CD4-positive, alpha-beta T cell treated with Interleukin-15 for 1 hour (primary cell): ENCODE measurements around the gene CENPH.
"Not testable (repeated sequence)": the region's sequence is repeated elsewhere in the genome, so short reads cannot be mapped to it uniquely, and the experiment has no call there.

Experiments
- DNase-seq: peaks from one replicate; pipeline ENCODE4 v3.0.0-alpha.2; 2020

CENPH gene

DNA sequence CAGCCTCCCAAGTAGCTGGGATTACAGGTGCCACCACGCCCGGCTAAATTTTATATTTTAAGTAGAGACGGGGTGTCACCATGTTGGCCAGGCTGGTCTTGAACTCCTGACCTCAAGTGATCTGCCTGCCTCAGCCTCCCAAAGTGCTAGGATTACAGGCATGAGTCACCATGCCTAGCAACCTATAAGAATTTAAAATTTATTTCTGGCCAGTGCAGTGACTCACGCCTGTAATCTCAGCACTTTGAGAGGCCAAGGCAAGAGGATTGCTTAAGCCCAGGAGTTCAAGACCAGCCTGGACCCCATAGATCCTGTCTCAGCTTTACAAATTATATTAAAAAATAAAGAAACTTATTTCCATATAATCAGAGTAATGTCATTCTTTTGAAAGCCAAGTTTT lies 66.6 kb downstream of the CENPH start:
- DNase-seq = not testable (repeated sequence)

DNA sequence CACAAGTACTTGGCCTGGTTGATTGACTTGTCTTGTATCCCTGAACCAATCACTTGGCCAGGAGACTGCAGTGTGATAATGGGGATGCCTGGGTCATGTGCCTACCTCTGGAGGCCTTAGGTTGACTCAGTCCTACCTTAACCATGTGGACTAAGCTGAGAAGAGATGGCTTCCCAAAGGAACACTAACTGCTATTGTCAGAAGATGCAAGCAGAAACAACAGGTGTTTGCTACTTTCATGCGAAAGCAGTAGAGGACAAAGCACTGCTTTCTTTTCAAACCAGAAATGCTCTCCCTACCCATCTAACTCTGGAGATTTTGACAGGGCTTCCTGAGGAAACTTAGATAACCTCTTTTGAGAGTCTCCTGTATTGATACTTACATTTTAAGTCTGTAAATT lies 68.2 kb downstream of the CENPH start:
- DNase-seq = no peak
